Activated effector memory CD4-positive, alpha-beta T cell treated with anti-CD3 and anti-CD28 coated beads, Interleukin-2, amount 50 U/mL, for 16 hours (primary cell): ENCODE data around the gene CCSER1.
"Not testable (repeated sequence)": the region's sequence is repeated elsewhere in the genome, so short reads cannot be mapped to it uniquely, and the experiment has no call there.

Experiments used
- DNase-seq: peaks from one replicate; pipeline ENCODE4 v3.0.0-alpha.2; 2020

The CCSER1 gene

GRCh38 chr4:90580326-90580725, 453.1 kb downstream of the CCSER1 start:
- DNase-seq, result no peak

- no peak for DNase-seq
Measured at GRCh38 chr4:90582087-90582486, 454.9 kb downstream of the CCSER1 start.

- DNase-seq, result no peak
Measured at GRCh38 chr4:90584051-90584450, 456.9 kb downstream of the CCSER1 start.

DNA sequence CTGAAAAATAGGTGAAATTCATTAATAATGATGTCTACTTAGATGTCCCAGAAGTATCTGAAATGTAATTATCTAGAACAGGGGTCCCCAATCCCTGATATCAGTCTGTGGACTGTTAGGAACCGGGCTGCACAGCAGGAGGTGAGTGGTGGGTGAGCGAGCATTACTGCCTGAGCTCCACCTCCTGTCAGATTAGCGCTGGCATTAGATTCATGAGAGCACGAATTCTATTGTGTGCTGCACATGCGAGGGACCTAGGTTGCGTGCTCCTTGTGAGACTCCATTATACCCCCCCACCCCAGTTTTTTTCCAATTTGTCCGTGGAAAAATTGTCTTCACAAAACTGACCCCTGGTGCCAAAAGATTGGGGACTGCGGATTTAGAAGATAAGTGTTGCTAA, 458.8 kb downstream of the CCSER1 start:
- DNase-seq, result no peak

GRCh38 chr4:90586799-90587198, 459.6 kb downstream of the CCSER1 start:
- no peak for DNase-seq

GRCh38 chr4:90597927-90598326, 470.7 kb downstream of the CCSER1 start:
- no peak for DNase-seq

GRCh38 chr4:90598741-90599140, 471.5 kb downstream of the CCSER1 start:
- DNase-seq, result no peak

DNA sequence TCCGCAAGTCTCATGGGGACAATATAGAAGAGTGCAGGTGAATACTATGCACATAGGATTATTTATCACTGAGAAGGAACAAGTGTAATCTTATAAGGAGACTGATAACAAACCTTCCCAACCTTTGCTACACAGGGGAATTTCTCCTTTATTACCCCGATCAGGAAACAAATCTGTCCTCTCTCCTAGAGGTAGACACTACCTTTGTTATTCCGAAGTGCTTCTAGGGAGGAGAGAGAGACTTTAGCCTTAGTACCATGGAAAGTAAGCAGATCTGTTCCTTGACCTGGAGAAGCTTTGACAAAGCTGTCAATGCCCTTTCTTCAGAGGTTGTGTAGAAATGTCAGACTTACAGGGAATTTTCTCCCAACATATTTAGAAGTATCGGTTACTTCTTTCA, 475.5 kb downstream of the CCSER1 start:
- no peak for DNase-seq

- DNase-seq, result no peak
Measured at GRCh38 chr4:90603540-90603939, 476.3 kb downstream of the CCSER1 start.

GRCh38 chr4:90606781-90607180, 479.6 kb downstream of the CCSER1 start:
- no peak for DNase-seq

DNA sequence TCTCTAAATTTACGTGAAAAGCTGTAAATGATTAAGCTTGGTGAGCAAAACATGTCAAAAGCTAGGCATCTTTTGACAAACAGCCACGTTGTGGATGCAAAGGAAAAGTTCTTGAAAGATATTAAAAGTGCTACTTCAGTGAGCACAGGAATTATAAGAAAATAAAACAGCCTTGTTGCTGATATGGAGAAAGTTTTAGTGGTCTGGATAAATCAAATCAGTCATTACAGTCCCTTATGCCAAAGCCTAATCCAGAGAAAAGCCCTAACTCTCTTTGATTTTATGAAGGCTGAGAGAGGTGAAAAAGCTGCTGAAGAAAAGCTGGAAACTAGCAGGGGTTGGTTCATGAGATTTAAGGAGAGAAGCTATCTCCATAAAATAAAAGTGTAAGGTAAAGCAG, 487.2 kb downstream of the CCSER1 start:
- no peak for DNase-seq

GRCh38 chr4:90621080-90621479, 493.9 kb downstream of the CCSER1 start:
- no peak for DNase-seq

- DNase-seq, result no peak
Measured at GRCh38 chr4:90624781-90625180, 497.6 kb downstream of the CCSER1 start.

- DNase-seq, result no peak
Measured at GRCh38 chr4:90641861-90642599, 514.8 kb downstream of the CCSER1 start.

DNA sequence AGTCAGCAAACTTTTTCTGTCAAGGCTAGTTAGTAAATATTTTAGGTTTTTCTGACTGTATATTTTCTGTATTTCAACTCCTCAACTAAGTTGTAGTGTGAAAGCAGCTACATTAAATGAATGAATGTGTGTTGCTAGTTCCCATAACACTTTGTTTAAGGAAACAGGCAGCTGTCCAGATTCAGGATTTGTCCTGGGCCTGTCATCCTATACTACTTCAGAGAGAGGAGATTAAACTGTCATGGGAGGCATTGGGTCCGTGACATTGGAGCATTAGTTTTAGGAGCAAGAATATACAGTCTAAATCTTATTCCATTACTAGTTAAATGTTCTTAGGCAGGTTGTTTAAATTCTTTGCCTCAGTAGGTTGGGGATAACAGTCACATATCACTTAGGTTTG, 516.0 kb downstream of the CCSER1 start:
- DNase-seq, result no peak

GRCh38 chr4:90648311-90648710, 521.1 kb downstream of the CCSER1 start:
- DNase-seq, result no peak

DNA sequence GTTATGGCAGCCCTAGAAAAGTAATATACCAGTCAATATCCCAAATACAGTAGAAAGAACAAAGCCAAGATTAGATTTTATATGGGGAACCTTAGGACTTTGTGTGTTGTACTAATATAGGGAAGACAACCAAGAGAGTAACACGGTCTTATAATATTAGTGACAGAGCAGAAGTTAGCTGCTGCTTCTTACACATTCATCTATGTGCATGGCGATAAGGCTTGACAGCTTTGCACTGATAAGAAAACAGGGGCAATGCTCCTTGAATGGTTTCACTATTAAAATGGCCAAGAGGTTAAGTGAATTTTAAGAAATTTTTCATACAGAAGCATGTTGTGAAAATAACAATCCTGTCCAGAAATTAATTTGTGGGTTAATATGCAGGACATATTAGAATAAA, 521.6 kb downstream of the CCSER1 start:
- DNase-seq, result no peak

DNA sequence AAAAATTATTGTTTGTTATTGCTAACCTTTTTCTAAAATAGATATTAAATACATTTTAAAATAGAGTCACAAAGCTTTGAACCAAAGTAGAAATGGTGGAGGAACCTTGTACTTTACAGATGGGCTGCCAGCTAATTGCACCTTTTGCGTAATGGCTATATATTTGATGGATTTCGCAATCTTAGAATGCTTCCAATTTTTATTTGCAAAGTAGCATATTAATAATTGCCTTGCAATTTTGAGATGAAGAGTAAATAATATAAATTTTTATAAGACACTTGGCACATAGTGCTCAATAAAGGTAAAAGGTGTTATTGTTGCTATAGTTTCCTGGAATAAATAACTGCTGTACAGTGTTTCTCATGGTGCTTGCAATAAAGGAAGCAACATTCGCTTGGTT, 533.5 kb downstream of the CCSER1 start:
- no peak for DNase-seq

DNA sequence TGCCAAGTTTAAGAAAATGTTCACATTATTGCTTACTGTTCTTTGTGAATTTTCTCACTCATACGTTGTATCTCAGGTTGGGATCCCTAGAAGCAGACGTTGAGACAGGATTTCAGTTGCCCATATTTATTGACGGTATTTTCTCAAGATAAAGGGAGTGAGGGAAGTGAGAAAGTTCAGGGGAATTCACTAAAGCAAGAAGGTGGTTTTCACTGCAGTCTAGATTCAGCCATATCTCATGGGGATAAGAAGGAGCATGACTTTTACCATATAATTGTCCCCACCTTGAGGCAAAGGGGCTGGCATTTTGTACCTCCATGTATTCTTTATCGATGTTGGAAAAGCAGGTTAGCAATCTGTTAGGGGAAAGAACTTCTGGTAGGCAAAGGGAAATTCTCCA, 543.0 kb downstream of the CCSER1 start:
- DNase-seq, result no peak

- DNase-seq, result no peak
Measured at GRCh38 chr4:90689739-90690138, 562.5 kb downstream of the CCSER1 start.

DNA sequence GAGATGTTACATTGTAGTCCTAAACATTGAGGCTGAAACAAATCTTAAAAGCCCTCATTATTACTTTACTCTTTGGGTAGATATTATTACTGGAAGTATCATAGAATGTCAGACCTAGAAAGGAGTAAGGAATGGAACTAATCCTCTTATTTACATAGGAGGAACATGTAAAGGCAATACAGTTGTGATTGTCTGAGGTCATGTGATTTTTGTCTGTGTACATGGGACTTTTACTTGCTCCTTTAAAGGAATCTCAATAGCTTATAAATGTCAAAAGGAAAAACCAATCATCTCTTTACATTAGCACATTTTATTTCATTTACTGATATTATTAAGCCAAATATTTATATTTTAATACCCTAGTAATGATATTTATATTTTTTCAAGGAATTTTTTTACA, 568.2 kb downstream of the CCSER1 start:
- DNase-seq, result no peak

- DNase-seq, result not testable (repeated sequence)
Measured at GRCh38 chr4:90705501-90705900, 578.3 kb downstream of the CCSER1 start.

DNA sequence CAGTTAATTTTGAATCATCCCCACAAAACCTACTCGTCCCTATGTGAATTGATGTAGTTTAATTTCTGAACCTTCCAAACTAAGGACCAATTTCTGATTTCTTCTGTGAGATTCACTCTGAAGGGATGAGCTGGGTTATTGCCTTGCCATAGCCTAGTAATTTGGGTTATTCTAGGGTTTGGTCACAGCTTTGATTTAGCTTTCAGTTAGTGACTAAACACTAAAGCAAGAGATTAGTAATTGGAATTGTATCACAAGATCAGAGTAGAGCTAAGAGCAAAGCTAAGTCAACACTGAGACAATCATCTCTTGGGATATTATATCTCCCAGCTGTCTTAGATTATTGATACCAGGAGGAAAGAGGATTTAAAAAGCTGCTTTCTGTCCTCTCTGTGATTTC, 588.0 kb downstream of the CCSER1 start:
- no peak for DNase-seq

GRCh38 chr4:90718931-90719330, 591.7 kb downstream of the CCSER1 start:
- no peak for DNase-seq

DNA sequence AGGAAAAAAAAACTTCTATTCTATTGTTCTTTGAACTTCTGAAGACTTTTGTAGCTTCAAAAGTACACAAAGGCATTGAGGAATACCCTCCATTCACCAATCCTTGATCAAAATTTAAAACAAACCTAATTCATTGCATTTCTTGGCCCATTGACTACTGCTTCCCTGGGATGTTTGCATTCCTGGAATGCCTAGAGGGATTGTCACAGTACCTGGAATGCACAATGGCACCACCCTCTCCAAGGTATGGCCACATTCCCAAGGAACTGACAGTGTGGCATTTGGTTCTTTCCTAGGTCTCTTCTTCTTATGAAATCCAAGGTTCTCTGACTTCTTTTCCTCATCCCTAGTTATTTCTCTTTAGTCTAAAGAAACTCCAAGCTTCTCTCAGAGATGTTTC, 600.7 kb downstream of the CCSER1 start:
- no peak for DNase-seq
